Activated naive CD4-positive, alpha-beta T cell treated with anti-CD3 and anti-CD28 coated beads, Interleukin-2, amount 10 ng/mL, durations not matched to agents 7 days and 5 days (primary cell): Measurements from ENCODE around the gene MXRA8.
"Not testable (repeated sequence)": the region's sequence is repeated elsewhere in the genome, so short reads cannot be mapped to it uniquely, and the experiment has no call there.

Experiments used
- CTCF ChIA-PET: fragments of 350-600 bp; sonication (Branson Sonifier 250); formaldehyde crosslinking; loops from one replicate; lab custom pipeline; 2021; ENCODE audit warnings: antibody characterized with exemption; lab: Charles Lee
- DNase-seq: peaks from one replicate; pipeline ENCODE4 v3.0.0-alpha.2; 2020
- H3K27ac Mint-ChIP-seq: one replicate; pipeline ENCODE4 v1.8.0; 2021; ENCODE audit warnings: mild to moderate bottlenecking, moderate library complexity, mixed read lengths
- H3K27me3 Mint-ChIP-seq: one replicate; pipeline ENCODE4 v1.8.0; 2021; ENCODE audit warnings: mild to moderate bottlenecking, mixed read lengths
- H3K36me3 Mint-ChIP-seq: one replicate; pipeline ENCODE4 v1.8.0; 2021; ENCODE audit warnings: mixed read lengths
- H3K4me1 Mint-ChIP-seq: one replicate; pipeline ENCODE4 v1.8.0; 2021; ENCODE audit warnings: mixed read lengths
- H3K4me3 Mint-ChIP-seq: one replicate; pipeline ENCODE4 v1.8.0; 2021; ENCODE audit warnings: mild to moderate bottlenecking, moderate library complexity, mixed read lengths
- H3K9me3 Mint-ChIP-seq: one replicate; pipeline ENCODE4 v1.8.0; 2021; ENCODE audit warnings: mixed read lengths

Gene MXRA8

DNA sequence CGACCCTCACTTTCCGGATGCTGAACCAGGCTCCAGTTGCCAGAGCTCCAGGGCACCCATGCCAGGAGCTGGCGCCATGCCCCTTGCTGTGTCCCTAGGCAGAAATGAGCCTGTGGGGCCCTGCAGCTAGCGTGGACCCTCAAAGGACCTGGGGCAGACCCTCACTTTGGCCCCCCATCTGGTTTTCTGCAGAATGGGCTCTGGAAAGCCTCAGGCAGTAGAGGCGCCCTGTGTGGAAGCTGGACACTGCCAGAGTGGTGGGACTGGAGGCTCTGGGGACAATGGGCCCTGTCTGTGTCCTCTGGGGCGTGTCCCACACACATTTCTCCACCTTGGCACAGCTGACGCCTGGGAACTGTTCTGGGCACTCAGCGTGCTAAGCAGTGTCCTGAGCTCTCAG, 22.9 kb upstream of the MXRA8 start:
- H3K9me3 Mint-ChIP-seq: no peaks in the 10 kb centered on the region
- no peak overlapping the region for H3K27ac Mint-ChIP-seq
- peaks cover 6% of the 10 kb centered on the region for H3K36me3 Mint-ChIP-seq
- H3K4me1 Mint-ChIP-seq: peaks cover 3% of the 10 kb centered on the region
- no peak overlapping the region for H3K4me3 Mint-ChIP-seq
- DNase-seq: no peak
- no peaks in the 10 kb centered on the region for H3K27me3 Mint-ChIP-seq
- CTCF ChIA-PET: no interaction called here

DNA sequence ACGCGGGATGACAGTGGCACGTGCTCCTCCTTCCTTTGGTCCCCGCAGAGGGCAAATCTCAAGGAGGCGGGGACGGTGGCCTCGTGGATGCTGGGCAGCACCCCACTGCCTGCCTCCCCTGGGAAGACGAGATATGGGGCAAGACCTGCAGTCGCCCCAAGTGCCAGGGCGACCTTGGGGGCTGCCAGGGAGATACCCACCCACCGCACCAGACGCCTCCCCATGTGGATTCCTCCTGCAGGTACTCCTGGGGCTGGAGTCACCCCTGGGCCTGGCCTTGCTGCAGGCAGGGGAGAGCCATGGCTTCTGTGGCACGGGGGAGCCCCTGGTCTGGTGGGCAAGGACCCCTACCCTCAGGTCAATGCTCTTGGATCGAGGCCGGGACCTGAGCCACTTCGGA, 22.5 kb upstream of the MXRA8 start:
- Mint-ChIP-seq H3K9me3 (no peaks in the 10 kb centered on the region), H3K4me1 (peaks cover 6% of the 10 kb centered on the region), H3K27ac (no peak overlapping the region), H3K27me3 (no peaks in the 10 kb centered on the region), H3K36me3 (peaks cover 2% of the 10 kb centered on the region), H3K4me3 (no peak overlapping the region)
- DNase-seq: no peak
- CTCF ChIA-PET: no interaction called here

DNA sequence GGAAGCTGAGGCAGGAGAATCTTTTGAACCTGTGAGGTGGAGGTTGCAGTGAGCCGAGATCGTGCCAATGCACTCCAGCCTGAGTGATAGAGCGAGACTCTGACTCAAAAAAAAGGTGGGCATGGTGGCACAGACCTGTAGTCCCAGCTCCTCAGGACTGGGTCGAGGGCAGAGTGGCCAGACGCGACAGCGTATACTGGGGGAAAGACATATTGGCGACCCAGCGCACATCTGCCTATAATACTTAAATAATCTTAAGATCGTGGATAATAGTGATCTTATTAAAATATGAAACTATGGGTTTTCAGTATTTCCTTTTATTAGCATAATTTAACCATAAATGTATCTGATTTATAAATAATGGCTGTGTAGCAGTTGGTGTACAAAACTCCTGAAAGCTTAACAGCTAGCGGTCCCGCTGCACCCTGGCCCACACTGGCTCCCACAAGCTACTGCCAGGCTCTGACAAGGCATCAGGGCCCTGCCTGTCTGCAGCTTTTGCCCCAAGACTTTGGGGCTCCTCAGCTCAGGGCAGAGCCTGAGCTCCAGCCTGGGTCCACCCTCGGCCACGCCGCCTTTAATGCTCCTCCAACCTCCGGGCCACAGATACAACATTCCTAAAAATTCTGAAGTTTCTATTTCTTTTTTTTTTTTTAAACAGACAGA, 19.3 kb upstream of the MXRA8 start:
- Mint-ChIP-seq H3K27me3 (no peaks in the 10 kb centered on the region), H3K9me3 (no peaks in the 10 kb centered on the region), H3K36me3 (peaks cover 10% of the 10 kb centered on the region), H3K27ac (peak overlapping the region; percentile 37), H3K4me3 (no peak overlapping the region), H3K4me1 (peaks cover 23% of the 10 kb centered on the region)
- no peak for DNase-seq
- CTCF ChIA-PET: interaction anchor here (1.2 kb wide), 1 partner anchor 25 kb away, joined by 3 read pairs; no protein-coding TSS in a partner anchor

DNA sequence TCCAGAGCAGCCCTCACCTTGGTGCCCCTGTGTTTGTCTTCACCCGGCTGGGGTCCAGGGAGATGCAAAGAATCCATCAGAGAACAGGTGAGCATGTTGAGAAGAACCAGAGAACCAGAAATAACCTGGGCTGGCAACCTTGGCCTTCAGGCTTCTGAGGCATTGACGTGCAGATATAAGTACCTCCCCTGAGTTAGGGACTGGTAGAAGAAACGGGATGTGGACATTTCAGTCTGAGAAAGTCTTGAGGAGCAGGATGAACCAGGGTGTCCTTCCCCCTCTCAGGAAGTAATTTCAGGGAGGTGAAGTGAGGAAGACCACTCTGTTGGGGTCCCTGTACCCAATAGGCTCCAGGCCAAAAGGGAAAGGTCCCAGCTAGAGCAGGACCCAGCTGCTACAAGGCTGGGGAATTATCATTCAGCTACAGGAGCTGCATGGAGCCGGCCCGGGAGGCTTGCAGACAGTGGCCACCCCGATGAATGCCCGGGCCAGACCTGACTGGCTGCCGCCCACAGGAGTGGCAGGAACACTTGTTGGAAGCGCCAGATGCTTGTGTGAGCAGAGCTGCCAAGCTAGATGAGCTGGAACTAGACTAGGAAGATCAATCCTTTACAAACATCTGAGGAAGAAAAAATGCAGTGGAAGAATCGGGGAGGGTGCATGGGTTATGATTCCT, 18.3 kb upstream of the MXRA8 start:
- Mint-ChIP-seq H3K36me3 (peaks cover 11% of the 10 kb centered on the region), H3K27me3 (no peaks in the 10 kb centered on the region), H3K4me3 (peak overlapping the region; percentile 58), H3K4me1 (peaks cover 32% of the 10 kb centered on the region), H3K27ac (peak overlapping the region; percentile 81), H3K9me3 (no peaks in the 10 kb centered on the region)
- no peak for DNase-seq
- CTCF ChIA-PET: no interaction called here

DNA sequence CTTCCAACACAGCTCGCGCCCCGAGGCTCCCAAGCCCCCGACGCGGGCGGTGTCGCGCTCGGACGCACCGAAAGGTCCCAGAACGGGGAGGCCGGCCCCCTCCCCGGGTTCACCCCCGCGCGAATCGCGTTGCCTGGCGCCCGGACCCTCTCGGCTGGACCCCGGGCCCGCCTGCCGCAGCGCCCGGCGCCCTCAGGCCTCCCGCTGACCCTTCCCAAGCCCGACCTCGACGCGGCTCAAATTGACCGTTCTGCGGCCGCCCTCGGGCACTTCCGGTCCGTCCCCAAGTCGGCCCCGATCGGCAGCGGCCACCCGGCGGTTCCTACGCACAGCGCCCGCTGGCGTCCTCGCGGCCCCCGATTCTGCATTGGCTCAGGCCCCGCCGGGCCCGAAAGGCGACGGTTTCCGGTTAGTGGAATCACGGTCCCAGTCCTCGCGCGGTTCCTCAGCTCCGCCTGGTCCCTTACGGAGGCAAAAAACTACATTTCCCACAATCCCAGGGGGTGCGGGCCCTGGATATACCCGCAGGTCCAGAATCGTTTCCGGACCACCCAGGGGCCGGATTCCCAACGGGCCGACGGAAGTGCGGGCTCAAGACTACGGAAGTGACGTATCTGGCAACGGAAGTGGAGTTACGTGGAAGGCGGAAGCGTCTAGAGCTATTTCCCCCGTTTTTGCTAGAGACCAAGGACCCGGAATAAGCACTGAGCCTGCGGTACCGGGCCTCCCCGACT, 16.7 kb upstream of the MXRA8 start, which contains the start of gene AURKAIP1:
AURKAIP1 (minus strand) TSS at position 279 of the 734 bp plus-strand sequence. CDS start 451 bp downstream, outside the sequence.
- H3K27ac Mint-ChIP-seq: peak within 1 kb of the TSS; percentile 98
- peak within 1 kb of the TSS; percentile 89 for H3K4me3 Mint-ChIP-seq
- no peaks in the 10 kb centered on the region for H3K9me3 Mint-ChIP-seq
- peaks cover 48% of the 10 kb centered on the region for H3K4me1 Mint-ChIP-seq
- peak; percentile 98 for DNase-seq
- H3K36me3 Mint-ChIP-seq: peaks cover 11% of the 10 kb centered on the region
- CTCF ChIA-PET: interaction anchor here (0.8 to 1.5 kb wide), 5 partner anchors 13 to 253 kb away, joined by 3 to 7 read pairs (median 3); no protein-coding TSS in a partner anchor
- H3K27me3 Mint-ChIP-seq: no peaks in the 10 kb centered on the region

DNA sequence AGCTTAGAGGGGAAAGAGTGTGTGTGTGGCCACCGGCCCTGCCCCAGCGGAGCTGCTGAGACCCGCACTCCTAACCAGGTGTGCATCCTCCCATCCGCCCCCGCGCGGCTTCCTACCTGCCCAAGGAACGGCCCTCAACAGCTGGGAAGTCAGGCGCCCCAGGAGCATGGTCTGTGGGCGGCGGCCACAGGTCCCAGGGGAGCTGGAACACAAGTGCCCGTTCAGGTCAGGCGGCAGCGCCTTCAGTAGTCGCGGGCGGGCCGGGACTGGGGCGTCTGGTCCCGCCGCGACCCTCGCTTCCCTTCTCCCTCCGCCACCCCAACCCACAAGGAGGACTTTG, 16.2 kb upstream of the MXRA8 start:
- peak overlapping the region; percentile 89 for H3K4me3 Mint-ChIP-seq

DNA sequence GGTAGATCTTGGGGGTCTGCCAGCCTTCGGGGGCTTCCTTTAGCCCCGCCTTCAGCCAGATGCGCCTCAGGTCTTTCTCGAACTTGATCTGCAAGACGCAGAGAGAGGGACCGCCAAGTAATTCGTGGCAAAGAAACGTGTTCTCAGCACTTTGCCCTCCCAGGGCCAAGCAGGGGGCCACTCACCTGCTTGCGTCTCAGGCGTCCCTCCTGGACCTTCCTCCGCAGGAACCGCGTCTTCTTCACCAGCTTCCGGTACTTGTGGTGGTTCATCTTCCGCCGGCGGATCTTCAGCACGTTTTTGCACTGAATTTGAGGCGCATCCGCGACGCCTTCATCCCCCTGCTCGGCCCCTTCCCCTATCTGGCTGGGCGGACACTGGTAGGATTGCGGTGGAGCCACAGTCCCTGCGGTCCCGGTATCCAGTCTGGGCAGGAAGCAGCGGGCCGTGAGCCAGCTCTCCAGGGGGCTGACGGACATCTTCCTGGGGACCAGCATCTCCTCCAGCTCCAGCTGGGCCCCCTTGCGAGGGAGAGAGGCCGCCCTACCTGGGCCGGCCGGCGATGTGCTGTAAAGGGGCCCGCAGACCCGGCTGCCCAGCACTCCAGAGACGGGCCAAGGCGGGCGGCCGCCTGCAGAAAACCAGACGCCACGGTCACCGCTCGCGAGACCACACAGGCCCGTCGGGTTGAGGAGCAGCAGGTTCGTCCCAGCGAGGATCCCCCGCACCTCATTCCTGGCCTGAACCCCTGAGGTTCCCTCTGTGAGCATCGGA, 15.6 kb upstream of the MXRA8 start:
- CTCF ChIA-PET: interaction anchor here (1.5 kb wide), 1 partner anchor 69 kb away, joined by 7 read pairs; no protein-coding TSS in a partner anchor
- H3K27ac Mint-ChIP-seq: peak overlapping the region; percentile 79
- peaks cover 50% of the 10 kb centered on the region for H3K4me1 Mint-ChIP-seq
- no peaks in the 10 kb centered on the region for H3K27me3 Mint-ChIP-seq
- H3K36me3 Mint-ChIP-seq: peaks cover 11% of the 10 kb centered on the region
- H3K4me3 Mint-ChIP-seq: peak overlapping the region; percentile 89
- H3K9me3 Mint-ChIP-seq: no peaks in the 10 kb centered on the region
- DNase-seq: no peak

More for the DNA sequence above, 16.2 kb upstream of the MXRA8 start:
- no peaks in the 10 kb centered on the region for H3K9me3 Mint-ChIP-seq
- peak overlapping the region; percentile 79 for H3K27ac Mint-ChIP-seq
- H3K27me3 Mint-ChIP-seq: no peaks in the 10 kb centered on the region
- peaks cover 50% of the 10 kb centered on the region for H3K4me1 Mint-ChIP-seq
- CTCF ChIA-PET: interaction anchor here (1.2 to 1.5 kb wide), 3 partner anchors 60 to 253 kb away, joined by 3 to 7 read pairs (median 3); no protein-coding TSS in a partner anchor
- H3K36me3 Mint-ChIP-seq: peaks cover 11% of the 10 kb centered on the region
- no peak for DNase-seq

DNA sequence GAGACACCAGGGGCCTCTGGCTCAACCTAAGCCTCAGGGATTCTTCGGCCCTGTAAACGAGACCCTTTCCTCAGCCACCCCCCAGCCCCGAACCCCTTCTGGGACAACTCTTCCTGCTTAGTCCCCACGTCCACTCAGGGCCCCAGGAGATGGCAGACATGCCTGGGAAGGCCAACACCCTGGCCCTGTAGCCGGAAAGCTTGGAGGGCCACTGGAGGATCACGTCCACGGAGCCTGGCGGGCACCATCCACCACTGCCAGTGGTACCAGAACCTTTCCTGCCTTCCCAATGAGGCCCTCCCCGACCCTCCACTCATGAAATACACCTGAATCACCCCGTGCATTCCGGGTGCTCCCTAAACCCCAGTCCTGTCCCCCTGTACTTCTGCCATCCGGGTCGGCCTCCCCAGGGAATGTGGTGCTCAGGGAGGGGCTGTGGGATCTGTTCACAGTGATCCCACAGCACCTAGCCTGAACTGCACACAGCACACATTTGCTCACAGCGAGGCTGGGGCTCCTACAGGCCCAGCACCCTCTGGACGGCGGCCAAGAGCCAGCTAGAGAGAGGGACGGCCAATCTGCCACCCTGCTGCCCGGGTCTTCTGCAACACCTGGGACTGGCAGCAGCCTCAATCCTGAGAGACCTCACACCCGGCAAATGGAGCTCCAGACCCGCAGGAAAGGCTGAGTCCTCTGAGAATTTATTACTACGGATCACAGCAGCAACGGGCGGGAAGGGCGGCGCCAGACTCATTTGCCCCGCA, 14.9 kb upstream of the MXRA8 start:
- Mint-ChIP-seq H3K36me3 (peaks cover 11% of the 10 kb centered on the region), H3K27ac (peak overlapping the region; percentile 73), H3K4me1 (peaks cover 50% of the 10 kb centered on the region), H3K27me3 (no peaks in the 10 kb centered on the region), H3K9me3 (no peaks in the 10 kb centered on the region), H3K4me3 (peak overlapping the region; percentile 89)
- CTCF ChIA-PET: interaction anchor here (0.7 to 4.1 kb wide), 4 partner anchors 21 to 68 kb away, joined by 4 to 21 read pairs (median 8); no protein-coding TSS in a partner anchor
- no peak for DNase-seq

DNA sequence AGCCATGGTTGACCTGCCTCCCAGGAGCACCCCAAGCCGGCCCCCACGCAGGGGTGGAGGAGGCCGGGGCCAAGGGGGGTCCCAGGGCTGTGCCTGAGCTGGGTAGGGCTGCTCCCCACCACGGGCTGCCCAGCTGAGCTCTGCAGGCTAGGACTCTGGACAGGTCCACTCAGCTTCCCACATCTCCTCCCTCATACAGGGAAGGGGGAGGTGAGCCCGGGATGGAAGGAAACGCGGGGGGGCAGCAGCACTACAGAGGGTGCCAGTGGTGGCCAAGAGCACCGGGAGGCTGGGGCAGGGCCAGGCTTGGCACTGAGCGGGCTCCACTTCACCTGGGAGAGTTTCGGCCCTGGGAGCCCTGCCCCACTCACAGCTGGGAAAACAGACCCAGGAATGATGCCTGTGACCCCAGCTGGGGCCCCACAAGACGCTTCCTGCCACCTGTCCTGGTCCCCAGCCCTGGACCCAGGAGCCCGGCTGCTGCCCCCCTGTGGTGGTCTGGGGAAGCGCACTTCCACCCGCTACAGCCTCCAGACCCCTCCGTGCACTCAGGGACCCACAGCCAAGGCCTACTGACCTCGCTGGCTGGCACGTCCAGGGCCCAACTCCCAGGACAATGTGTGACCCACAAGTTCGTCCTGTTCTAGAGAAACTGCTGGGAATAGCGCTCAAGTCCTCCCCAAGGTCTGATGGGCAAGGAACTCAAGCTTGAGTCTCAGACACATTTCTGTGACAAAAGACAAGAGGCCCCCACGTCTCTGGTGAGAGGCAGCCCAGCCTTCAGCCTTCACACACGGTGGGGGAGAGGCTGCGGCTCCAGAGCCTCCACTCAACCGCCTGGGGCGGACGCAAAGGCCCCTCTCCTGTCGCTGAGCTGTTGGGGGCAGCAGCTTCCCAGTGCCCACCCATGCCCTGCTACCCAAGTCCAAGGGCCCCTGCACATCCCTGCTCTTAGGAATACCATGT, 13.7 kb upstream of the MXRA8 start:
- peaks cover 11% of the 10 kb centered on the region for H3K36me3 Mint-ChIP-seq
- H3K27me3 Mint-ChIP-seq: no peaks in the 10 kb centered on the region
- no peaks in the 10 kb centered on the region for H3K9me3 Mint-ChIP-seq
- CTCF ChIA-PET: interaction anchor here (0.7 to 4.1 kb wide), 17 partner anchors 9 to 358 kb away, joined by 3 to 21 read pairs (median 4); partner anchors contain the start of genes ATAD3A, CCNL2, DVL1 and ISG15
- peaks cover 50% of the 10 kb centered on the region for H3K4me1 Mint-ChIP-seq
- H3K4me3 Mint-ChIP-seq: peak overlapping the region; percentile 59
- DNase-seq: peak; percentile 86
- H3K27ac Mint-ChIP-seq: peak overlapping the region; percentile 64

DNA sequence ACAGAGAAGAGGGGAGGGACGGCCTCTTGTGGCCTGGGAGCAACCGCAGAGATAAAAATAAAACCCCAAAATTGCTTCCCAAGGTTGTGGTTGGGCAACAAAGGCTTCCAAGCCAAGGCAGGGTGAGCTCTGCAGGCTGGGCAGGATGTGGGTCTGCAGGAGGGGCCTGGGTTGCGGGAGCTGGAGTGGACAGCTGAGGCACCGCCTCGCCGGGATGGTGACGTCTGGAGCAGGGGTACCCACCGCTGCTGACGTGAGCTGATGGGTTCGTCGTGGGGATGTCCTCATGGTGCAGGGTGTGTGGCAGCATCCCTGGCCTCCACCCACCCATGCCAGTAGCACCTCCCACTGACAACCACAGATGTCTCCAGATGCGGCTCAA, 13.0 kb upstream of the MXRA8 start:
- H3K4me1 Mint-ChIP-seq: peaks cover 47% of the 10 kb centered on the region
- H3K4me3 Mint-ChIP-seq: peak overlapping the region; percentile 26
- H3K27me3 Mint-ChIP-seq: no peaks in the 10 kb centered on the region
- DNase-seq: peak; percentile 84
- H3K9me3 Mint-ChIP-seq: no peaks in the 10 kb centered on the region
- H3K27ac Mint-ChIP-seq: peak overlapping the region; percentile 55
- H3K36me3 Mint-ChIP-seq: peaks cover 11% of the 10 kb centered on the region
- CTCF ChIA-PET: interaction anchor here (0.7 to 4.1 kb wide), 16 partner anchors 8 to 380 kb away, joined by 3 to 21 read pairs (median 4); partner anchors contain the start of genes ATAD3A, CCNL2, DVL1 and ISG15

DNA sequence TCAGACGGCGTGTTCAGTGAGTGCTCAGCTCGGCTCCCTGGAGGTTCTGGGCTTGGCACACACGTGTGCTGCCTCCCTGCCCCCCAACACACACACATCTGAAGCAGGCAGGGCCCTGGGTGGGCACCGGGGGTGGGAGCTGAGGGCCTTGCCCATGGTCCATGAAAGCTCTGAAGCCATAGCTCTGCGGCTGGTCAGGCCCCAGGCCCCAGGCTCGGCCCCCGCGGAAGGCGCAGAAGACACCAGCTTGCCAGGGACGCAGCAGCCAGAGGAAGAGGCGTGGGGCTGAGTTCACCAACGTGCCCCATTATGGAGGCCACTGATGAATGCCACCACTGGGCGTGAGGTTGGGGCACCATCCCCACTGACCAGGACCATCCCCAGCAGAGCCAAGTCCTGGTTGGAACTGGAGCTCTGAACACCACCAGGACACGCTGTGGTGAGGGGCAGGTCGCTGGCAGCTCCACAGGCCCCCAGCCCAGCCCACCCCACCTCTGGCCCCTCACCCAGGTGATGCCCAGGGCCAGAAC, 12.5 kb upstream of the MXRA8 start:
- Mint-ChIP-seq H3K4me3 (no peak overlapping the region), H3K4me1 (peaks cover 44% of the 10 kb centered on the region), H3K9me3 (no peaks in the 10 kb centered on the region), H3K27ac (peak overlapping the region; percentile 55), H3K36me3 (peaks cover 11% of the 10 kb centered on the region), H3K27me3 (no peaks in the 10 kb centered on the region)
- CTCF ChIA-PET: interaction anchor here (0.8 to 4.1 kb wide), 11 partner anchors 17 to 379 kb away, joined by 3 to 21 read pairs (median 4); partner anchors contain the start of genes ATAD3A, CCNL2 and DVL1
- no peak for DNase-seq

DNA sequence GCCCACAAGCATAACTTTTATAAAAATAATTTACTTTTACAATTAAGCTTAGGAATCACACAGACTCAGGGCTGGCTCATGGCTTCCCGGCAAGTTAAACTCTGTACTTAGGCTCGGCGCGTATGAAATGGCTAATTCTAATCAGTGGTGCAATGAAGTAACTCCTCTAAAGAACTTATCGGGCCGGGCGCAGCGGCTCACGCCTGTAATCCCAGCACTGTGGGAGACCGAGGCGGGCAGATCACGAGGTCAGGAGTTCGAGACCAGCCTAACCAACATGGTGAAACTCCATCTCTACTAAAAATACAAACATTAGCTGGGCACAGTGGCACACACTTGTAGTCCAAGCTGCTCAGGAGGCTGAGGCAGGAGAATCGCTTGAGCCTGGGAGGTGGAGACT, 11.7 kb upstream of the MXRA8 start:
- H3K27me3 Mint-ChIP-seq, DNase-seq, H3K4me3 Mint-ChIP-seq, H3K36me3 Mint-ChIP-seq, H3K27ac Mint-ChIP-seq, H3K9me3 Mint-ChIP-seq: not testable (repeated sequence)
- CTCF ChIA-PET: interaction anchor here (4.1 kb wide), 1 partner anchor 18 kb away, joined by 21 read pairs; no protein-coding TSS in a partner anchor
- H3K4me1 Mint-ChIP-seq: peaks cover 40% of the 10 kb centered on the region
